Fibroblast of lung (primary cell): ENCODE results near the gene PPP1R11. TPM values are rescaled to one million over a fixed set of nuclear protein-coding genes. Genes with fewer than 3 reads are reported as not detected.

Experiments used
- DNase-seq, 2 donors: peaks; one replicate each; pipeline versions ENCODE4 v3.0.0 to v3.0.0-alpha.2; 2010; ENCODE audit warnings: low read depth in 2 of 2
- H2AFZ ChIP-seq: 2 replicates; pipeline ENCODE4 v1.5.1; 2012; ENCODE audit warnings: low read length, control low read depth, inconsistent platforms
- H3K27ac ChIP-seq: 2 replicates; pipeline ENCODE4 v1.5.1; 2011; ENCODE audit warnings: low read length, control low read depth; ENCODE audit not compliant: insufficient read depth
- H3K27me3 ChIP-seq: 2 replicates; pipeline ENCODE4 v1.5.1; 2011; ENCODE audit warnings: mild to moderate bottlenecking, low read length; ENCODE audit not compliant: control insufficient read depth, insufficient read depth
- H3K36me3 ChIP-seq: 2 replicates; pipeline ENCODE4 v1.5.1; 2011; ENCODE audit warnings: low read length; ENCODE audit not compliant: control insufficient read depth, insufficient read depth
- H3K4me1 ChIP-seq: 2 replicates; pipeline ENCODE4 v1.5.1; 2011; ENCODE audit warnings: low read length; ENCODE audit not compliant: control insufficient read depth, insufficient read depth; ENCODE audit errors: extremely low read depth
- H3K4me2 ChIP-seq: 2 replicates; pipeline ENCODE4 v1.5.1; 2011; ENCODE audit warnings: low read length, control low read depth; ENCODE audit not compliant: insufficient read depth; ENCODE audit errors: extremely low read depth
- H3K4me3 ChIP-seq, 4 experiments: fragments of 200-600 bp in 1 of 4; sonication (generic) in 1 of 4; replicated peaks in 1 of 4; 2 replicates each; pipeline ENCODE4 v1.5.1; 2011 to 2016; ENCODE audit warnings: low read length in 4 of 4, low read depth in 3 of 4, mild to moderate bottlenecking in 3 of 4, control low read depth in 2 of 4, inconsistent platforms in 1 of 4, mixed read lengths in 1 of 4; ENCODE audit not compliant: insufficient read depth in 1 of 4; ENCODE audit errors: control extremely low read depth in 1 of 4
- H3K79me2 ChIP-seq: 2 replicates; pipeline ENCODE4 v1.5.1; 2012; ENCODE audit warnings: mild to moderate bottlenecking, low read length, inconsistent platforms; ENCODE audit not compliant: control insufficient read depth, insufficient read depth
- H3K9ac ChIP-seq: 2 replicates; pipeline ENCODE4 v1.5.1; 2011; ENCODE audit warnings: mild to moderate bottlenecking, low read length, control low read depth; ENCODE audit not compliant: insufficient read depth
- H3K9me3 ChIP-seq: 2 replicates; pipeline ENCODE4 v1.5.1; 2012; ENCODE audit warnings: low read depth, low read length; ENCODE audit not compliant: control insufficient read depth, insufficient read depth
- H4K20me1 ChIP-seq: 2 replicates; pipeline ENCODE4 v1.5.1; 2011; ENCODE audit warnings: low read length; ENCODE audit not compliant: control insufficient read depth, insufficient read depth; ENCODE audit errors: extremely low read depth
- CTCF ChIP-seq, 2 donors: IDR thresholded peaks in 1 of 2; conservative IDR thresholded peaks in 1 of 2; 1 replicate in 1 of 2; 2 replicates in 1 of 2; pipeline ENCODE4 v1.5.1; 2011 to 2012; ENCODE audit warnings: low read length in 2 of 2, control low read depth in 1 of 2, inconsistent platforms in 1 of 2, low read depth in 1 of 2, mild to moderate bottlenecking in 1 of 2
- EZH2 ChIP-seq: IDR thresholded peaks from 2 replicates; pipeline ENCODE4 v1.5.1; 2012; ENCODE audit warnings: low read length, control low read depth, mild to moderate bottlenecking; ENCODE audit errors: missing control alignments
- polyA plus RNA-seq, 2 donors: library from polyadenylated mRNA; depleted of rRNA in 1 of 2; stranded (reverse) in 1 of 2; unstranded in 1 of 2; fragments of >200 nt; gene quantifications; 2 replicates each; pipeline ENCODE4 v1.2.1, GENCODE V29; 2011 to 2012; ENCODE audit warnings: missing spikeins in 1 of 2
- total RNA-seq: library from RNA; depleted of rRNA; stranded (reverse); fragments of >200 nt; gene quantifications from 2 replicates; pipeline ENCODE4 v1.2.1, GENCODE V29; 2014

Gene PPP1R11
- total and polyA plus RNA-seq, 2 donors (not counting 1 experiment from before 2014, with no cell fraction given), result 16.8 to 53.6 TPM

DNA sequence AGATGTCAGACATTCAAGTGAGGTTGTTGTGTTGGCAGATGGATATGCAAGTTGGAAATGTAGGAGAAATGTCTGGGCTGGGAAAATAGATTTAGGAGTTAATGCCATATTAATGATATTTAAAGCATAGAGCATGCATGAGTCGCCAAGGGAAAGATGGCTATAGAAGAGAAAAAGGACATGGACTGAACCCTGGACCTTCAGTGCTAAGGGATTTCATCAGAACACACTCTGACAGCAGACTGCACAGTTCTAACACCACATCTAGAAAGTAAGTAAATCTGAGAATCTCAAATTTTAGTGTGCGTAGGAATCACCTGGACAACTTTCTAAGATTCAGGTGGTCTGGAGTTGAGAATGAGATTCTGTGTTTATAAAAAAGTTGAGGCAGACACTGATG, 23.3 kb upstream of the PPP1R11 start:
- TF ChIP-seq CTCF (conservative IDR thresholded peaks at IDR 0.05 in 1 of 2, IDR thresholded peaks at IDR 0.05 in 1 of 2; ENCODE audit: low read depth in 1 of 2, low read length in 2 of 2), result no peak
- TF ChIP-seq EZH2, result no peak
- Histone ChIP-seq H3K36me3 (no peaks in the 10 kb centered on the region), H3K27me3 (no peaks in the 10 kb centered on the region), H4K20me1 (no peaks in the 10 kb centered on the region), H3K4me1 (peaks cover 2% of the 10 kb centered on the region), H3K9me3 (no peaks in the 10 kb centered on the region), H3K4me3 (no peak overlapping the region), H3K9ac (no peak overlapping the region), H3K4me2 (no peak overlapping the region), H3K27ac (no peak overlapping the region), H2AFZ (no peak overlapping the region), H3K79me2 (no peaks in the 10 kb centered on the region)
- no peak for DNase-seq

- H3K4me1 ChIP-seq, result peaks cover 2% of the 10 kb centered on the region
- H3K9ac ChIP-seq, result no peak overlapping the region
- H3K4me3 ChIP-seq, result no peak overlapping the region
- H2AFZ ChIP-seq, result no peak overlapping the region
- H3K27ac ChIP-seq, result no peak overlapping the region
- DNase-seq, result peak; percentile 62 to 82
- no peak for TF ChIP-seq EZH2
- H3K27me3 ChIP-seq, result no peaks in the 10 kb centered on the region
- peak overlapping the region; percentile 27 for H3K4me2 ChIP-seq
- no peaks in the 10 kb centered on the region for H4K20me1 ChIP-seq
- no peaks in the 10 kb centered on the region for H3K79me2 ChIP-seq
- H3K36me3 ChIP-seq, result no peaks in the 10 kb centered on the region
- no peaks in the 10 kb centered on the region for H3K9me3 ChIP-seq
These were observed 22.4 kb upstream of the PPP1R11 start for GRCh38 chr6:30044630-30045029.

GRCh38 chr6:30047220-30047619, 19.8 kb upstream of the PPP1R11 start:
- H4K20me1 ChIP-seq, result no peaks in the 10 kb centered on the region
- H3K9ac ChIP-seq, result no peak overlapping the region
- H3K79me2 ChIP-seq, result no peaks in the 10 kb centered on the region
- H3K36me3 ChIP-seq, result no peaks in the 10 kb centered on the region
- no peak overlapping the region for H3K4me3 ChIP-seq
- no peak for DNase-seq
- H3K4me1 ChIP-seq, result peaks cover 2% of the 10 kb centered on the region
- H3K4me2 ChIP-seq, result no peak overlapping the region
- H3K9me3 ChIP-seq, result no peaks in the 10 kb centered on the region
- TF ChIP-seq CTCF (conservative IDR thresholded peaks at IDR 0.05 in 1 of 2, IDR thresholded peaks at IDR 0.05 in 1 of 2; ENCODE audit: low read depth in 1 of 2, low read length in 2 of 2) (no peak), EZH2 (no peak)
- H2AFZ ChIP-seq, result no peak overlapping the region
- no peaks in the 10 kb centered on the region for H3K27me3 ChIP-seq
- no peak overlapping the region for H3K27ac ChIP-seq
